H9 (cell line): ENCODE measurements around the gene LRP1B. TPM values are rescaled to one million over a fixed set of nuclear protein-coding genes. Genes with fewer than 3 reads are reported as not detected.

ENCODE experiments used
- DNase-seq: peaks from one replicate; pipeline ENCODE4 v3.0.0-alpha.2; 2017
- H2AFZ ChIP-seq: one replicate; pipeline ENCODE4 v1.6.1; 2013; ENCODE audit warnings: mild to moderate bottlenecking, low read length, control low read depth, moderate library complexity
- H2AK5ac ChIP-seq: 2 replicates; pipeline ENCODE4 v1.6.1; 2013; ENCODE audit warnings: low read length, control low read depth, mixed read lengths; ENCODE audit not compliant: insufficient read length
- H2BK120ac ChIP-seq: one replicate; pipeline ENCODE4 v1.6.1; 2013; ENCODE audit warnings: low read depth, mild to moderate bottlenecking, low read length, control low read depth, inconsistent platforms; ENCODE audit not compliant: poor library complexity, severe bottlenecking
- H2BK12ac ChIP-seq: 2 replicates; pipeline ENCODE4 v1.6.1; 2013; ENCODE audit warnings: low read length, control low read depth, mixed read lengths, low read depth; ENCODE audit not compliant: insufficient read length
- H2BK15ac ChIP-seq: 2 replicates; pipeline ENCODE4 v1.6.1; 2013; ENCODE audit warnings: low read depth, low read length, control low read depth
- H2BK20ac ChIP-seq: one replicate; pipeline ENCODE4 v1.6.1; 2013; ENCODE audit warnings: low read depth, mild to moderate bottlenecking, low read length, control low read depth, inconsistent platforms; ENCODE audit not compliant: poor library complexity, severe bottlenecking
- H2BK5ac ChIP-seq: 2 replicates; pipeline ENCODE4 v1.6.1; 2013; ENCODE audit warnings: low read length, control low read depth, mixed read lengths; ENCODE audit not compliant: insufficient read length
- H3K14ac ChIP-seq: 2 replicates; pipeline ENCODE4 v1.6.1; 2013; ENCODE audit warnings: low read length, control low read depth; ENCODE audit not compliant: insufficient read depth
- H3K18ac ChIP-seq: 2 replicates; pipeline ENCODE4 v1.6.1; 2013; ENCODE audit warnings: low read depth, mild to moderate bottlenecking, mixed read lengths, low read length, control low read depth; ENCODE audit not compliant: insufficient read length
- H3K23ac ChIP-seq: 2 replicates; pipeline ENCODE4 v1.6.1; 2013; ENCODE audit warnings: low read length, control low read depth, mixed read lengths, low read depth; ENCODE audit not compliant: insufficient read length
- H3K23me2 ChIP-seq: 2 replicates; pipeline ENCODE4 v1.6.1; 2013; ENCODE audit warnings: low read depth, mild to moderate bottlenecking, mixed read lengths, low read length, control low read depth; ENCODE audit not compliant: insufficient read length, poor library complexity, severe bottlenecking
- H3K27ac ChIP-seq: 2 replicates; pipeline ENCODE4 v1.5.1; 2013; ENCODE audit warnings: low read length, control low read depth, mixed read lengths, low read depth; ENCODE audit not compliant: insufficient read length
- H3K27me3 ChIP-seq: 2 replicates; pipeline ENCODE4 v1.6.1; 2013; ENCODE audit warnings: low read length, control low read depth, inconsistent platforms; ENCODE audit not compliant: insufficient read depth
- H3K4ac ChIP-seq: 2 replicates; pipeline ENCODE4 v1.6.1; 2013; ENCODE audit warnings: low read depth, mild to moderate bottlenecking, control low read depth, inconsistent platforms, low read length, moderate library complexity
- H3K4me1 ChIP-seq: 2 replicates; pipeline ENCODE4 v1.6.1; 2013; ENCODE audit warnings: low read length, control low read depth, inconsistent platforms; ENCODE audit not compliant: insufficient read depth
- H3K4me2 ChIP-seq: 2 replicates; pipeline ENCODE4 v1.6.1; 2013; ENCODE audit warnings: low read length, control low read depth, mixed read lengths; ENCODE audit not compliant: insufficient read length, insufficient read depth
- H3K56ac ChIP-seq: 2 replicates; pipeline ENCODE4 v1.6.1; 2013; ENCODE audit warnings: low read depth, mild to moderate bottlenecking, mixed read lengths, low read length, control low read depth; ENCODE audit not compliant: insufficient read length
- H3K79me1 ChIP-seq: 2 replicates; pipeline ENCODE4 v1.6.1; 2013; ENCODE audit warnings: low read depth, mild to moderate bottlenecking, moderate library complexity, low read length, control low read depth, inconsistent platforms; ENCODE audit not compliant: insufficient read depth, poor library complexity, severe bottlenecking
- H3K79me2 ChIP-seq: 2 replicates; pipeline ENCODE4 v1.6.1; 2013; ENCODE audit warnings: low read length, control low read depth, inconsistent platforms; ENCODE audit not compliant: insufficient read depth
- H3K9ac ChIP-seq: 2 replicates; pipeline ENCODE4 v1.6.1; 2013; ENCODE audit warnings: low read length, control low read depth, mixed read lengths; ENCODE audit not compliant: insufficient read length; ENCODE audit errors: extremely low read depth
- H3K9me3 ChIP-seq: one replicate; pipeline ENCODE4 v1.6.1; 2013; ENCODE audit warnings: low read depth, low read length, inconsistent platforms; ENCODE audit not compliant: control insufficient read depth
- H3T11ph ChIP-seq: one replicate; pipeline ENCODE4 v1.6.1; 2013; ENCODE audit warnings: mild to moderate bottlenecking, low read length, control low read depth, inconsistent platforms
- H4K20me1 ChIP-seq: one replicate; pipeline ENCODE4 v1.6.1; 2013; ENCODE audit not compliant: control insufficient read depth, insufficient read length, insufficient read depth
- H4K5ac ChIP-seq: 2 replicates; pipeline ENCODE4 v1.6.1; 2013; ENCODE audit warnings: low read depth, mild to moderate bottlenecking, mixed read lengths, low read length, control low read depth; ENCODE audit not compliant: insufficient read length
- H4K8ac ChIP-seq: replicated peaks from 2 replicates; pipeline ENCODE4 v1.6.1; 2013; ENCODE audit warnings: low read length, control low read depth, mixed read lengths, low read depth; ENCODE audit not compliant: insufficient read length
- H4K91ac ChIP-seq: 2 replicates; pipeline ENCODE4 v1.6.1; 2013; ENCODE audit warnings: low read depth, mild to moderate bottlenecking, moderate library complexity, mixed read lengths, low read length, control low read depth; ENCODE audit not compliant: insufficient read length
- H3K27ac Mint-ChIP-seq, 3 experiments: 2 replicates in 2 of 3; 3 replicates in 1 of 3; pipeline ENCODE4 v1.8.0; 2020 to 2021; ENCODE audit warnings: mixed read lengths in 3 of 3, mild to moderate bottlenecking in 1 of 3, moderate library complexity in 1 of 3
- H3K27me3 Mint-ChIP-seq: 2 replicates; pipeline ENCODE4 v1.8.0; 2021; ENCODE audit warnings: low read depth, mild to moderate bottlenecking, moderate library complexity, mixed read lengths
- H3K36me3 Mint-ChIP-seq, 3 experiments: 2 replicates in 2 of 3; 3 replicates in 1 of 3; pipeline ENCODE4 v1.8.0; 2020 to 2021; ENCODE audit warnings: low read depth in 3 of 3, mixed read lengths in 3 of 3; ENCODE audit not compliant: insufficient read depth in 1 of 3
- H3K4me1 Mint-ChIP-seq, 2 experiments: 2 replicates each; pipeline ENCODE4 v1.8.0; 2020; ENCODE audit warnings: mixed read lengths in 2 of 2
- H3K4me3 Mint-ChIP-seq, 2 experiments: 2 replicates in 1 of 2; 3 replicates in 1 of 2; pipeline ENCODE4 v1.8.0; 2020 to 2021; ENCODE audit warnings: mild to moderate bottlenecking in 2 of 2, mixed read lengths in 2 of 2, moderate library complexity in 1 of 2
- H3K9me3 Mint-ChIP-seq, 2 experiments: 2 replicates in 1 of 2; 3 replicates in 1 of 2; pipeline ENCODE4 v1.8.0; 2020; ENCODE audit warnings: mild to moderate bottlenecking in 2 of 2, mixed read lengths in 2 of 2, moderate library complexity in 1 of 2
- WGBS: extraction: QIAGEN DNeasy Blood & Tissue Kit; methylation state at CpG from one replicate; pipeline ENCODE4 v1.1.7; 2013; ENCODE audit warnings: missing lambda C conversion rate, low lambda C conversion rate, mixed read lengths; ENCODE audit not compliant: insufficient read length; ENCODE audit errors: extremely low coverage; 5-methylcytosine and 5-hydroxymethylcytosine counted together
- total RNA-seq: library from RNA; stranded (reverse); gene quantifications from 2 replicates; pipeline ENCODE4 v1.2.1, GENCODE V29; 2021
- TF ChIP-seq, protein P1 (sequence below): fragments of 200-600 bp; sonication (generic); conservative IDR thresholded peaks from 3 replicates; pipeline ENCODE4 v1.8.0; 2021; ENCODE audit warnings: antibody characterized with exemption, mild to moderate bottlenecking

The LRP1B gene
- total RNA-seq, 1 experiment from 2014 or later = not detected

DNA sequence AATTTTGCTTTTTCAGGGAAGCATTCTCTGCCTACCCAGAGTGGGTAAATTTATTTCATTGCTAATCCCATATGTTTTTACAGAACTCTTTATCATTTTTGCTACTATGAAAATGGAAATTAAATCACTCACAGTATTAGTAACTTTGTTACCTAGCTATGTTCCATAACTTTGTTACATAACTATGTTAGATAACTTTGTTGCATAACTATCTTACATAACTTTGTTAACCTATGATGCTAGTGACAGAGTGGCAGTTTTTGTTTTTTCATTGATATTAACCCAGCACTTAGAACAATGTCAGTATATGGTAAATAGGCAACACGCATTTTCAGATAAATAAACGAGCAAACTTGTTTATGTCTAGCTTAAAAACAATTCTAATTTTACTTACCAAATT, 286.6 kb downstream of the LRP1B start:
- Histone ChIP-seq H3K9me3 (no peaks in the 10 kb centered on the region), H3K18ac (no peak overlapping the region), H2BK120ac (no peak overlapping the region), H4K5ac (no peak overlapping the region), H3K9ac (no peak overlapping the region), H3K14ac (no peak overlapping the region), H2BK20ac (no peak overlapping the region), H2BK15ac (no peak overlapping the region), H3K79me2 (no peaks in the 10 kb centered on the region), H3K4me1 (no peaks in the 10 kb centered on the region), H4K8ac (no peak overlapping the region), H2BK12ac (no peak overlapping the region), H4K20me1 (no peaks in the 10 kb centered on the region), H3K79me1 (no peaks in the 10 kb centered on the region), H3K27me3 (no peaks in the 10 kb centered on the region), H3T11ph (no peak overlapping the region), H3K23ac (no peak overlapping the region), H3K23me2 (no peaks in the 10 kb centered on the region), H2AFZ (no peak overlapping the region), H3K4ac (no peak overlapping the region), H2BK5ac (no peak overlapping the region), H2AK5ac (no peak overlapping the region), H3K27ac (no peak overlapping the region), H4K91ac (no peak overlapping the region), H3K4me2 (no peak overlapping the region), H3K56ac (no peak overlapping the region)
- H3K9me3 Mint-ChIP-seq = no peaks in the 10 kb centered on the region
- TF ChIP-seq, protein P1, sequence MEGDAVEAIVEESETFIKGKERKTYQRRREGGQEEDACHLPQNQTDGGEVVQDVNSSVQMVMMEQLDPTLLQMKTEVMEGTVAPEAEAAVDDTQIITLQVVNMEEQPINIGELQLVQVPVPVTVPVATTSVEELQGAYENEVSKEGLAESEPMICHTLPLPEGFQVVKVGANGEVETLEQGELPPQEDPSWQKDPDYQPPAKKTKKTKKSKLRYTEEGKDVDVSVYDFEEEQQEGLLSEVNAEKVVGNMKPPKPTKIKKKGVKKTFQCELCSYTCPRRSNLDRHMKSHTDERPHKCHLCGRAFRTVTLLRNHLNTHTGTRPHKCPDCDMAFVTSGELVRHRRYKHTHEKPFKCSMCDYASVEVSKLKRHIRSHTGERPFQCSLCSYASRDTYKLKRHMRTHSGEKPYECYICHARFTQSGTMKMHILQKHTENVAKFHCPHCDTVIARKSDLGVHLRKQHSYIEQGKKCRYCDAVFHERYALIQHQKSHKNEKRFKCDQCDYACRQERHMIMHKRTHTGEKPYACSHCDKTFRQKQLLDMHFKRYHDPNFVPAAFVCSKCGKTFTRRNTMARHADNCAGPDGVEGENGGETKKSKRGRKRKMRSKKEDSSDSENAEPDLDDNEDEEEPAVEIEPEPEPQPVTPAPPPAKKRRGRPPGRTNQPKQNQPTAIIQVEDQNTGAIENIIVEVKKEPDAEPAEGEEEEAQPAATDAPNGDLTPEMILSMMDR = no peak
- no peaks in the 10 kb centered on the region for H3K27me3 Mint-ChIP-seq
- H3K27ac Mint-ChIP-seq = no peak overlapping the region
- H3K4me3 Mint-ChIP-seq = no peak overlapping the region
- no peaks in the 10 kb centered on the region; a peak in 1 of 7 replicates for H3K36me3 Mint-ChIP-seq
- WGBS = no CpG with 5 or more reads among the region's 2 CpGs
- no peak for DNase-seq
- no peaks in the 10 kb centered on the region for H3K4me1 Mint-ChIP-seq
